ENCODE results near the gene SCO1.

- TF ChIP-seq TAF1 (conservative IDR thresholded peaks at IDR 0.05), result no peak
- TF ChIP-seq YY1 (IDR thresholded peaks at IDR 0.05), result no peak
- peak; percentile 4 for TF ChIP-seq CTCF (IDR thresholded peaks at IDR 0.05; ENCODE audit: low read depth, low read length, missing input control)
- no peak for TF ChIP-seq GABPA (IDR thresholded peaks at IDR 0.05 in 1 of 2, conservative IDR thresholded peaks at IDR 0.05 in 1 of 2)
- no peak for TF ChIP-seq REST (IDR thresholded peaks at IDR 0.05)
- TF ChIP-seq JUND (IDR thresholded peaks at IDR 0.05), result no peak
- TF ChIP-seq RAD21 (IDR thresholded peaks at IDR 0.05), result no peak
- TF ChIP-seq MAX (IDR thresholded peaks at IDR 0.05), result no peak
- no peak for TF ChIP-seq ATF3 (IDR thresholded peaks at IDR 0.05)
- TF ChIP-seq ZBTB33 (IDR thresholded peaks at IDR 0.05), result no peak
- TF ChIP-seq SP1 (IDR thresholded peaks at IDR 0.05), result no peak
- TF ChIP-seq FOXA1 (IDR thresholded peaks at IDR 0.05), result no peak
- no peak for TF ChIP-seq NR2F2 (IDR thresholded peaks at IDR 0.05)
- no peak for TF ChIP-seq RXRA (IDR thresholded peaks at IDR 0.05)
Observed at GRCh38 chr17:10628756-10629155, 68.6 kb downstream of the SCO1 start.
